BLaER1 treated with 17β-estradiol and CSF1 and Interleukin-3, amounts not matched to agents 10 nM and 100 nM (cell line): ENCODE results near the gene KERA.

Experiments
- H3K27ac ChIP-seq, 11 experiments: shearing (Covaris generic); formaldehyde crosslinking; 2 replicates each; pipeline ENCODE4 v1.8.1; 2022
- H3K27me3 ChIP-seq, 11 experiments: shearing (Covaris generic); formaldehyde crosslinking; 2 replicates each; pipeline ENCODE4 v1.8.1; 2022
- H3K36me3 ChIP-seq, 11 experiments: shearing (Covaris generic); formaldehyde crosslinking; 2 replicates each; pipeline ENCODE4 v1.8.1; 2022
- H3K4me1 ChIP-seq, 10 experiments: shearing (Covaris generic); formaldehyde crosslinking; 2 replicates each; pipeline ENCODE4 v1.8.1; 2022
- H3K4me2 ChIP-seq, 11 experiments: shearing (Covaris generic); formaldehyde crosslinking; 2 replicates each; pipeline ENCODE4 v1.8.1; 2022
- H3K4me3 ChIP-seq, 10 experiments: shearing (Covaris generic); formaldehyde crosslinking; 2 replicates each; pipeline ENCODE4 v1.8.1; 2022
- H3K9ac ChIP-seq, 11 experiments: shearing (Covaris generic); formaldehyde crosslinking; 2 replicates each; pipeline ENCODE4 v1.8.1; 2022
- H3K9me3 ChIP-seq, 11 experiments: shearing (Covaris generic); formaldehyde crosslinking; replicated peaks in 1 of 11; 2 replicates each; pipeline ENCODE4 v1.8.1; 2022
- H4K20me1 ChIP-seq, 11 experiments: shearing (Covaris generic); formaldehyde crosslinking; 2 replicates each; pipeline ENCODE4 v1.8.1; 2022
- Cebpa-rat ChIP-seq, 11 experiments: shearing (Covaris generic); IDR thresholded peaks; 2 replicates each; pipeline ENCODE4 v1.8.1; 2022

Gene KERA

DNA sequence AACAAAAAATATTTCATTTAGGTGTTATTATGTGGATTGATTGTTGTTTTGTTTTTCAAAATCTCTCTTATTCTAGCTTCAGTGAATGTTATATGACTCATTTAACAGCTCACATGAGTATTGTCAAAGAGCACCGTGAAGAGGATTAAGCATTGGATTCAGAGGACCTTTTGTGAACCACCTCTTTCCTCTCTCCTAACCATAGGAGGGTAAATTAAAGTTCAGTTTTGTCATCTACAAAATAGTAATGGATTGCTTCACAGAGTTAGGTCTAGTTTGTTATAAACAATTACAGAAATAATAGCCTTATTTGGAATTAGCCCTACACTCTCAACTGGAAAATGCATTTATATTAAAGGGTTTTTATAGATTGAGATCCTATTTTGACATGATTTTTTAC lies 962 bp upstream of the KERA start:
- no peak for TF ChIP-seq Cebpa-rat (IDR thresholded peaks at IDR 0.05)
- Histone ChIP-seq H3K9ac (no peak overlapping the region), H3K27me3 (no peaks in the 10 kb centered on the region), H3K4me3 (no peak overlapping the region), H3K4me1 (no peaks in the 10 kb centered on the region), H4K20me1 (no peaks in the 10 kb centered on the region), H3K27ac (no peak overlapping the region), H3K9me3 (no peaks in the 10 kb centered on the region), H3K4me2 (no peak overlapping the region), H3K36me3 (no peaks in the 10 kb centered on the region)

DNA sequence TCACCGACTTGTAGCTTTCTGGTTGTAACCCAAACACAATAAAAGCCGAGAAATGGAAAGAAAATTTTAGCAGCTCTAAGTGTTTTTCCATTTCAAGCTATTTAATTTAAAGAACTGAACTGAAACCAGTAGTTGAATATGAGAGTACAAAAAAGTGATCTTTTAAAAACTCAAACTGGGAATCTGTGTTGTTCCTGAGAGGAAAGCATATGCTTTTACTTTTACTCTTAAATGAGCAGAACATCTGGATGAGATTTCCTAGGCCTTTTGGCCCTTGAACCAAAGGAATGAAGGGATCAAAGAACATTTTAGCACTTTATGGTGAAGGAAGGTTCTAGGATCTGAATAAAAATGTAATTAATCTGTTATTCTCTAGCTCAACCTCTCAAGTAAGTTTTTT lies 1.3 kb downstream of the KERA start:
- H3K9ac ChIP-seq = no peak overlapping the region
- H3K27me3 ChIP-seq = no peaks in the 10 kb centered on the region
- H3K4me1 ChIP-seq = no peaks in the 10 kb centered on the region
- no peak overlapping the region for H3K4me2 ChIP-seq
- H3K36me3 ChIP-seq = no peaks in the 10 kb centered on the region
- no peak overlapping the region for H3K4me3 ChIP-seq
- no peak for TF ChIP-seq Cebpa-rat (IDR thresholded peaks at IDR 0.05)
- H4K20me1 ChIP-seq = no peaks in the 10 kb centered on the region
- H3K27ac ChIP-seq = no peak overlapping the region
- H3K9me3 ChIP-seq = no peaks in the 10 kb centered on the region

DNA sequence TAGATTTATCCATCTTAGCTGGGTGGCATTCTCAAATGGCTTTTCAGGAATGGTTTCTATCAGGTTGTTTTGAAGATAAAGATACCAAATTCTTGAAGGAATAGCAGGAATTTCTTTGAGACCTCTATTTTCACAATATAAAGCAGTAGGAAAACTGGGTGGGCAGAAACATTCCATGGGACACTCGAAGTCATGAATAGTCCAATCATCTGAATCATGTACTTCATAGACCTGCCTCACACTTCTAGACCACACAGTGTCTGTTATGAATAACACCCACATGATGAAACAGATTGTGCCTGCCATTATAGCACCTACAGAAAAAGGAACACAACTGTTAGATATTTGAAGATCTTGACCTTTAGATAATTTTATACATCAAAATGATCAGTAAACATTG lies 1.8 kb downstream of the KERA start:
- no peak overlapping the region for H3K9ac ChIP-seq
- H4K20me1 ChIP-seq = no peaks in the 10 kb centered on the region

GRCh38 chr12:91053951-91054715 lies 3.7 kb downstream of the KERA start:
- H3K36me3 ChIP-seq = no peaks in the 10 kb centered on the region
- H3K9me3 ChIP-seq = no peaks in the 10 kb centered on the region
- no peaks in the 10 kb centered on the region for H3K4me1 ChIP-seq
- no peak overlapping the region for H3K9ac ChIP-seq
- no peak for TF ChIP-seq Cebpa-rat (IDR thresholded peaks at IDR 0.05)
- no peak overlapping the region for H3K4me2 ChIP-seq
- no peak overlapping the region for H3K4me3 ChIP-seq
- no peaks in the 10 kb centered on the region for H3K27me3 ChIP-seq
- H4K20me1 ChIP-seq = no peaks in the 10 kb centered on the region
- H3K27ac ChIP-seq = no peak overlapping the region

More for the DNA sequence above, 1.8 kb downstream of the KERA start:
- no peak for TF ChIP-seq Cebpa-rat (IDR thresholded peaks at IDR 0.05)
- no peaks in the 10 kb centered on the region for H3K36me3 ChIP-seq
- no peak overlapping the region for H3K27ac ChIP-seq
- no peaks in the 10 kb centered on the region for H3K9me3 ChIP-seq
- H3K4me2 ChIP-seq = no peak overlapping the region
- H3K4me1 ChIP-seq = no peaks in the 10 kb centered on the region
- H3K27me3 ChIP-seq = no peaks in the 10 kb centered on the region
- no peak overlapping the region for H3K4me3 ChIP-seq

DNA sequence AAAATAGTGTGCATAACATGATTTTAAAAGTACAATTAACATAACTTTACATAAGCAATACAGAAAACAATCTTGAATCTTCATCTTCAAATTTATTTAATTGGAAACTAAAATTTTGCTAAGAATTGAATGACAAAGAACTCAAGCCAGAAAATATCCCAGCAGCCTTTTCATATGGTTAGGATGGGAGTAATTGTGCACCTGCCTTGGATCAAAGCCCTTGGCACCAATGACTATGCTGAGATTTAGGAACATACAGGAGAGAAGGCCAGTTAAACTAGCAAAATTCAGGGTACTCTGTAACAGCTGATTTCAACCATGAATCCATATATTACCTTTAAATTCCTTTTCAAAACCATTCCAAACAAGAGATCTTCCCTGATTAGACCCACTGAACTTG lies 5.8 kb downstream of the KERA start:
- Histone ChIP-seq H3K27ac (no peak overlapping the region), H3K9me3 (no peaks in the 10 kb centered on the region), H3K9ac (no peak overlapping the region), H3K4me2 (no peak overlapping the region), H3K4me1 (no peaks in the 10 kb centered on the region), H3K27me3 (no peaks in the 10 kb centered on the region), H3K4me3 (no peak overlapping the region), H4K20me1 (no peaks in the 10 kb centered on the region), H3K36me3 (no peaks in the 10 kb centered on the region)
- no peak for TF ChIP-seq Cebpa-rat (IDR thresholded peaks at IDR 0.05)

GRCh38 chr12:91044586-91044985 lies 13.2 kb downstream of the KERA start:
- no peaks in the 10 kb centered on the region for H3K36me3 ChIP-seq
- H3K27me3 ChIP-seq = no peaks in the 10 kb centered on the region
- H3K4me1 ChIP-seq = no peaks in the 10 kb centered on the region
- H3K27ac ChIP-seq = no peak overlapping the region
- H3K9me3 ChIP-seq = no peaks in the 10 kb centered on the region
- H3K9ac ChIP-seq = no peak overlapping the region
- H4K20me1 ChIP-seq = no peaks in the 10 kb centered on the region
- H3K4me3 ChIP-seq = no peak overlapping the region
- no peak overlapping the region for H3K4me2 ChIP-seq
- no peak for TF ChIP-seq Cebpa-rat (IDR thresholded peaks at IDR 0.05)

DNA sequence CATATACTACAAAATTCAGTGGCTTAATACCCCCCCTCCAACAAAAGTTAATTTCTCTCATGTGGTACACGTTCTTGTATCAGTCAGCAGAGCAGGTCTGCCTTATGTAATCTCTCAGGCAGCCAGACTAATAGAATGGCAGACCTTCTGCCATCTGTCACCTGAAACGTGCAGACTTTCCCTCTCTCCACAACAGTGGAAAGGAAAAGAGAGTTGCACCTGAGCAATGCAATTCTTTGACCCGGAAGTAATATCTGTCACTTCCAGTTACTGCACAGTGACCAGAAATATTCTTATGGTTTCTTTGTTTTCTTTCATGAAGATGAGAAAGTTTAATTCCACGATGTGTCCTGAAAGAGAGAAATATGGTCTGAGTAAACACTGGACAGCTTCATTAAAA lies 14.4 kb downstream of the KERA start:
- H3K9ac ChIP-seq = no peak overlapping the region
- no peaks in the 10 kb centered on the region for H4K20me1 ChIP-seq
- no peaks in the 10 kb centered on the region for H3K4me1 ChIP-seq
- no peak overlapping the region for H3K4me3 ChIP-seq
- H3K9me3 ChIP-seq = no peaks in the 10 kb centered on the region
- H3K36me3 ChIP-seq = no peaks in the 10 kb centered on the region
- no peaks in the 10 kb centered on the region for H3K27me3 ChIP-seq
- no peak overlapping the region for H3K27ac ChIP-seq
- TF ChIP-seq Cebpa-rat (IDR thresholded peaks at IDR 0.05) = no peak
- H3K4me2 ChIP-seq = no peak overlapping the region

- no peaks in the 10 kb centered on the region for H3K9me3 ChIP-seq
- H3K4me1 ChIP-seq = no peaks in the 10 kb centered on the region
- H4K20me1 ChIP-seq = no peaks in the 10 kb centered on the region
- no peaks in the 10 kb centered on the region for H3K36me3 ChIP-seq
- no peak overlapping the region for H3K4me2 ChIP-seq
- H3K4me3 ChIP-seq = no peak overlapping the region
- TF ChIP-seq Cebpa-rat (IDR thresholded peaks at IDR 0.05) = no peak
- H3K9ac ChIP-seq = no peak overlapping the region
- H3K27me3 ChIP-seq = no peaks in the 10 kb centered on the region
- H3K27ac ChIP-seq = no peak overlapping the region
Observed at GRCh38 chr12:91040096-91040755, 17.6 kb downstream of the KERA start.

DNA sequence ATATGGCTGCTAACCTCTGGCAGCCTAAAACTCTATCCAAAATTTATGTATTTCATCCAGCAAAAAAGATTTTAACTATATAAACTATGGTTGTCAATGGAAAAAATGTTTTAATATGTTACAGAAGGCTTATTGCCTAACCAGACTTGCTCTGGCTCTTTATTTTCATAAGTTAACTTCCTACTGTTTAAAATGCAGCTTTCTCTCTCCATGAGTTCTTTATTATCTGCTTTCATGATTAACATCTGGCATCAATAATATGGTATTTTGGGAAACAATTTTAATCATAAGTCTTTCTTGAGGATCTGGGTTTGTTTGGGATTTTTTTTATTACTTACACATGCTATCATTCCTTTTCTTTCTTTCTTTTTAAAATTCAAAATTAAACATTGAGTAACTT lies 20.5 kb downstream of the KERA start:
- Histone ChIP-seq H3K4me2 (no peak overlapping the region), H3K9ac (no peak overlapping the region), H3K27me3 (no peaks in the 10 kb centered on the region), H3K36me3 (no peaks in the 10 kb centered on the region), H3K4me3 (no peak overlapping the region), H3K4me1 (no peaks in the 10 kb centered on the region; a peak in 1 of 20 replicates), H3K9me3 (no peaks in the 10 kb centered on the region), H3K27ac (no peak overlapping the region), H4K20me1 (no peaks in the 10 kb centered on the region)
- no peak for TF ChIP-seq Cebpa-rat (IDR thresholded peaks at IDR 0.05)

- Histone ChIP-seq H3K4me2 (no peak overlapping the region), H3K9me3 (no peaks in the 10 kb centered on the region), H4K20me1 (no peaks in the 10 kb centered on the region), H3K36me3 (no peaks in the 10 kb centered on the region), H3K27ac (no peak overlapping the region), H3K4me1 (no peaks in the 10 kb centered on the region; a peak in 1 of 20 replicates), H3K4me3 (no peak overlapping the region), H3K9ac (no peak overlapping the region), H3K27me3 (no peaks in the 10 kb centered on the region)
- TF ChIP-seq Cebpa-rat (IDR thresholded peaks at IDR 0.05) = no peak
Observed at GRCh38 chr12:91033251-91033650, 24.6 kb downstream of the KERA start.
